PC-9 (cell line): ENCODE data around the gene LCK. TPM values are rescaled to one million over a fixed set of nuclear protein-coding genes. Genes with fewer than 3 reads are reported as not detected.
"Not testable (repeated sequence)": the region's sequence is repeated elsewhere in the genome, so short reads cannot be mapped to it uniquely, and the experiment has no call there.

Experiments used
- BruUV-seq: library from RNA; stranded (reverse); fragments of 400-500 nt; replicated peaks from 2 replicates; lab custom pipeline; 2021; lab: Mats Ljungman, UMichigan
- CTCF ChIA-PET: fragments of 300-600 bp; sonication (Branson Sonifier 250); formaldehyde crosslinking; loops from one replicate; lab custom pipeline; 2022; ENCODE audit warnings: antibody characterized with exemption; lab: Charles Lee
- POLR2A ChIA-PET: fragments of 300-600 bp; sonication (Branson Sonifier 250); formaldehyde crosslinking; loops from one replicate; lab custom pipeline; 2022; ENCODE audit warnings: antibody characterized with exemption; ENCODE audit not compliant: unreplicated experiment; lab: Charles Lee
- DNase-seq, 2 experiments: peaks; one replicate each; pipeline versions ENCODE4 v3.0.0 to v3.0.0-alpha.2; 2015 to 2022; ENCODE audit warnings: mixed read lengths in 1 of 2
- H2AFZ ChIP-seq: fragments of 200-600 bp; sonication (generic); 2 replicates; pipeline ENCODE4 v1.8.1; 2017; ENCODE audit warnings: antibody characterized with exemption
- H3F3A ChIP-seq: fragments of 200-600 bp; sonication (generic); 2 replicates; pipeline ENCODE4 v1.8.1; 2017; ENCODE audit warnings: antibody characterized with exemption, mild to moderate bottlenecking, low read depth; ENCODE audit not compliant: insufficient read depth
- H3K27ac ChIP-seq: fragments of 200-600 bp; sonication (generic); 2 replicates; pipeline ENCODE4 v1.6.1; 2016; ENCODE audit warnings: mixed run types
- H3K27me3 ChIP-seq: fragments of 200-600 bp; sonication (generic); 2 replicates; pipeline ENCODE4 v1.6.1; 2016; ENCODE audit warnings: low read depth, mixed run types; ENCODE audit not compliant: insufficient read depth
- H3K36me3 ChIP-seq: fragments of 200-600 bp; sonication (generic); 2 replicates; pipeline ENCODE4 v1.6.1; 2016; ENCODE audit warnings: low read depth, mixed run types
- H3K4me1 ChIP-seq: fragments of 200-600 bp; sonication (generic); replicated peaks from 2 replicates; pipeline ENCODE4 v1.6.1; 2016; ENCODE audit warnings: mixed run types; ENCODE audit not compliant: insufficient read depth
- H3K4me2 ChIP-seq: fragments of 200-600 bp; sonication (generic); 2 replicates; pipeline ENCODE4 v1.6.1; 2017; ENCODE audit warnings: mixed run types
- H3K4me3 ChIP-seq: fragments of 200-600 bp; sonication (generic); 2 replicates; pipeline ENCODE4 v1.6.1; 2016; ENCODE audit warnings: mixed run types
- H3K79me2 ChIP-seq: fragments of 200-600 bp; sonication (generic); 2 replicates; pipeline ENCODE4 v1.6.1; 2017; ENCODE audit warnings: low read depth, mixed run types
- H3K9me2 ChIP-seq: fragments of 200-600 bp; sonication (generic); 2 replicates; pipeline ENCODE4 v1.8.1; 2017; ENCODE audit warnings: mild to moderate bottlenecking; ENCODE audit not compliant: insufficient read depth
- H3K9me3 ChIP-seq: fragments of 200-600 bp; sonication (generic); 2 replicates; pipeline ENCODE4 v1.8.1; 2016; ENCODE audit warnings: low read depth; ENCODE audit not compliant: insufficient read depth
- H4K20me1 ChIP-seq: fragments of 200-600 bp; sonication (generic); 2 replicates; pipeline ENCODE4 v1.8.1; 2017; ENCODE audit not compliant: insufficient read depth
- EZH2 ChIP-seq: fragments of 200-600 bp; sonication (generic); IDR thresholded peaks from 2 replicates; pipeline ENCODE4 v1.8.0; 2017; ENCODE audit warnings: antibody characterized with exemption, low read depth
- intact Hi-C: fragments of 100-400 bp; cut with micrococcal nuclease; formaldehyde crosslinking; loops from one replicate; pipeline ENCODE4 v1.10.0; 2022; ENCODE audit not compliant: unreplicated experiment
- total RNA-seq: library from RNA; stranded (reverse); gene quantifications from 2 replicates; pipeline ENCODE4 v1.2.3, GENCODE V29; 2021
- TF ChIP-seq, protein P1 (sequence below): fragments of 200-600 bp; sonication (generic); conservative IDR thresholded peaks from 2 replicates; pipeline ENCODE4 v1.6.1; 2017; ENCODE audit warnings: mixed run types, antibody characterized with exemption, mild to moderate bottlenecking, moderate library complexity

Gene LCK
- total RNA-seq, 1 experiment from 2014 or later: 2.0 TPM

DNA sequence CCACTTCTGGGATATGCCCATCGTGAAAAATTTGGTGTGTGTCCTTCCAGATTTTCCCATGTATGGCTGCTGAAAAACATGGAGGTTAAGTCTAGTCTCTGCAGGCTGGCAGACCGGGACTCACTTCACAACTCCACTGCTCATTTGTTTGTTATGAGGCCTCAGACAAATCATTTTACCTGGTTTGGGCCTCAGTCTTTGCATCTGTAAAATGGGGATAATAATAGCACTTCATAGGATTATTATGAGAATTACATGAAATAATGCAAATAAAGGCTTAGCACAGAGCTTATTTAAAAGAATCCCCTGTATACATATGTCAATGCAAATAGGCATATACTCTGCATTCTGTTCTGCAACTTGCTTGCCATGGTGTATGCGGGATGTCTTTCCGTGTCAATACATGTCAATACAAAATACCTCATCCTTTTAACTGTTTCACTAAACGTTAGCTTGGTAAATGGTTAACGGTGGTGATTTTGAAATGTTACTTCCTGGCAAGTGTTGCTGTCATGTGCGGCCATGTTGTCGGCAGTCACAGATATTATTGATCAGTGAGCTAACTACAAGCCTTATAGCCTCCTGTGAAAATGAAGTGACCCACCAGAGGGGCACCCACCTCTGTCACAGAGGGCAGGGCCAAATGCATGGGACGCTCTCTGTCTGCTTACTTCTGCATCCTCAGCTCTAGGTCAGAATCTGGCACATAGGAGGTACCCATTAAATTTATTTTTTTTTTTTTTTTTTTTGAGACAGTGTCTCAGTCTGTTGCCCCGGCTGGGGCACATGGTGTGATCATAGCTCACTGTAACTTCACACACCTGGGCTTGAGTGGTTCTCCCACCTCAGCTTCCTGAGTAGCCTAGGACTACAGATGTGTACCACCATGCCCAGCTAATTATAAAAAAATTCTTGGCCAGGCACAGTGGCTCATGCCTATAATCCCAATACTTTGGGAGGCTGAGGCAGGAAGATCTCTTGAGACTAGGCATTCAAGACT lies 4.3 kb downstream of the LCK start:
- Histone ChIP-seq H3K4me2 (no peak overlapping the region), H3K4me1 (no peaks in the 10 kb centered on the region), H3K9me2 (no peaks in the 10 kb centered on the region), H3F3A (no peaks in the 10 kb centered on the region), H3K79me2 (no peaks in the 10 kb centered on the region), H3K9me3 (no peaks in the 10 kb centered on the region), H3K27me3 (no peaks in the 10 kb centered on the region), H3K4me3 (no peak overlapping the region), H4K20me1 (no peaks in the 10 kb centered on the region), H3K27ac (no peak overlapping the region), H3K36me3 (no peaks in the 10 kb centered on the region), H2AFZ (no peak overlapping the region)
- intact Hi-C loops: no loop called here
- TF ChIP-seq, protein P1, sequence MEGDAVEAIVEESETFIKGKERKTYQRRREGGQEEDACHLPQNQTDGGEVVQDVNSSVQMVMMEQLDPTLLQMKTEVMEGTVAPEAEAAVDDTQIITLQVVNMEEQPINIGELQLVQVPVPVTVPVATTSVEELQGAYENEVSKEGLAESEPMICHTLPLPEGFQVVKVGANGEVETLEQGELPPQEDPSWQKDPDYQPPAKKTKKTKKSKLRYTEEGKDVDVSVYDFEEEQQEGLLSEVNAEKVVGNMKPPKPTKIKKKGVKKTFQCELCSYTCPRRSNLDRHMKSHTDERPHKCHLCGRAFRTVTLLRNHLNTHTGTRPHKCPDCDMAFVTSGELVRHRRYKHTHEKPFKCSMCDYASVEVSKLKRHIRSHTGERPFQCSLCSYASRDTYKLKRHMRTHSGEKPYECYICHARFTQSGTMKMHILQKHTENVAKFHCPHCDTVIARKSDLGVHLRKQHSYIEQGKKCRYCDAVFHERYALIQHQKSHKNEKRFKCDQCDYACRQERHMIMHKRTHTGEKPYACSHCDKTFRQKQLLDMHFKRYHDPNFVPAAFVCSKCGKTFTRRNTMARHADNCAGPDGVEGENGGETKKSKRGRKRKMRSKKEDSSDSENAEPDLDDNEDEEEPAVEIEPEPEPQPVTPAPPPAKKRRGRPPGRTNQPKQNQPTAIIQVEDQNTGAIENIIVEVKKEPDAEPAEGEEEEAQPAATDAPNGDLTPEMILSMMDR: no peak
- no peak for TF ChIP-seq EZH2
- ChIA-PET CTCF (no interaction called here), POLR2A (no interaction called here)
- no TSS peak for BruUV-seq
- DNase-seq: no peak

GRCh38 chr1:32256473-32257226 lies 5.6 kb downstream of the LCK start:
- Histone ChIP-seq H3K79me2 (no peaks in the 10 kb centered on the region), H3K4me2 (no peak overlapping the region), H3K27ac (no peak overlapping the region), H3K9me3 (no peaks in the 10 kb centered on the region), H3K9me2 (no peaks in the 10 kb centered on the region), H4K20me1 (no peaks in the 10 kb centered on the region), H3F3A (no peaks in the 10 kb centered on the region), H3K4me1 (no peaks in the 10 kb centered on the region), H2AFZ (no peak overlapping the region), H3K27me3 (no peaks in the 10 kb centered on the region), H3K36me3 (no peaks in the 10 kb centered on the region), H3K4me3 (no peak overlapping the region)
- TF ChIP-seq EZH2: no peak
- TF ChIP-seq, protein P1: no peak
- ChIA-PET CTCF (no interaction called here), POLR2A (interaction anchor here (0.5 kb wide), 1 partner anchor 324 kb away, joined by 6 read pairs; no protein-coding TSS in a partner anchor)
- BruUV-seq: no TSS peak
- no peak for DNase-seq
- intact Hi-C loops: no loop called here

GRCh38 chr1:32257227-32257508 lies 6.1 kb downstream of the LCK start:
- TF ChIP-seq, protein P1: no peak
- TF ChIP-seq EZH2: no peak
- Histone ChIP-seq H3K4me1 (no peaks in the 10 kb centered on the region), H3K27me3 (no peaks in the 10 kb centered on the region), H4K20me1 (no peaks in the 10 kb centered on the region), H3K9me3 (no peaks in the 10 kb centered on the region), H3K4me3 (no peak overlapping the region), H3K79me2 (no peaks in the 10 kb centered on the region), H3K9me2 (no peaks in the 10 kb centered on the region), H3F3A (no peaks in the 10 kb centered on the region), H2AFZ (no peak overlapping the region), H3K4me2 (no peak overlapping the region), H3K36me3 (no peaks in the 10 kb centered on the region), H3K27ac (no peak overlapping the region)
- CTCF ChIA-PET: no interaction called here
- BruUV-seq: no TSS peak
- intact Hi-C loops: no loop called here
- no peak for DNase-seq
- POLR2A ChIA-PET: no interaction called here

- BruUV-seq, H3K36me3 ChIP-seq, H3K4me2 ChIP-seq, H3K9me3 ChIP-seq, H3K9me2 ChIP-seq, POLR2A ChIA-PET, H3K27ac ChIP-seq, H3K27me3 ChIP-seq, intact Hi-C loops, H2AFZ ChIP-seq, DNase-seq, CTCF ChIA-PET, H3K4me3 ChIP-seq, H3F3A ChIP-seq, H4K20me1 ChIP-seq, H3K79me2 ChIP-seq, H3K4me1 ChIP-seq: not testable (repeated sequence)
Observed at GRCh38 chr1:32263236-32263593, 12.2 kb downstream of the LCK start.
